B cell (primary cell): ENCODE results near the gene ST6GALNAC3.

ENCODE experiments used
- CTCF ChIP-seq: fragments of 200-600 bp; IDR thresholded peaks from one replicate; pipeline ENCODE4 v1.8.0; 2022; ENCODE audit warnings: antibody characterized with exemption, mild to moderate bottlenecking
- EZH2 ChIP-seq: IDR thresholded peaks from 2 replicates; pipeline ENCODE4 v1.6.1; 2012; ENCODE audit warnings: borderline replicate concordance, low read depth, mild to moderate bottlenecking, moderate library complexity, low read length; ENCODE audit not compliant: insufficient read depth, poor library complexity, severe bottlenecking

GRCh38 chr1:76627498-76627897 is 553.0 kb downstream of the ST6GALNAC3 start:
- no peak for TF ChIP-seq CTCF
- TF ChIP-seq EZH2: no peak
